Endodermal cell (in vitro differentiated cells): ENCODE measurements around the gene BCDIN3D. TPM values are rescaled to one million over a fixed set of nuclear protein-coding genes. Genes with fewer than 3 reads are reported as not detected.

ENCODE experiments used
- DNase-seq: peaks from one replicate; pipeline ENCODE4 v3.0.0-alpha.2; 2017
- H3K27ac ChIP-seq: 2 replicates; pipeline ENCODE4 v1.5.1; 2013; ENCODE audit warnings: mild to moderate bottlenecking, low read depth, low read length, moderate library complexity
- H3K27me3 ChIP-seq: 2 replicates; pipeline ENCODE4 v1.6.1; 2013; ENCODE audit warnings: mild to moderate bottlenecking, low read length, moderate library complexity; ENCODE audit not compliant: insufficient read depth, control insufficient read depth, poor library complexity, severe bottlenecking
- H3K36me3 ChIP-seq: 2 replicates; pipeline ENCODE4 v1.7.0; 2013; ENCODE audit warnings: mild to moderate bottlenecking, low read length, moderate library complexity; ENCODE audit not compliant: control insufficient read depth, insufficient read depth
- H3K4me1 ChIP-seq: one replicate; pipeline ENCODE4 v1.7.0; 2013; ENCODE audit warnings: low read length; ENCODE audit not compliant: control insufficient read depth, insufficient read depth
- H3K4me3 ChIP-seq: 2 replicates; pipeline ENCODE4 v1.5.1; 2013; ENCODE audit warnings: mild to moderate bottlenecking, low read length, moderate library complexity
- H3K9ac ChIP-seq: 2 replicates; pipeline ENCODE4 v1.6.1; 2013; ENCODE audit warnings: mild to moderate bottlenecking, low read length, moderate library complexity; ENCODE audit not compliant: poor library complexity, severe bottlenecking; ENCODE audit errors: extremely low read depth
- H3K9me3 ChIP-seq: 2 replicates; pipeline ENCODE4 v1.6.1; 2013; ENCODE audit warnings: mild to moderate bottlenecking, low read length, moderate library complexity; ENCODE audit not compliant: control insufficient read depth
- H3K27ac Mint-ChIP-seq: 2 replicates; pipeline ENCODE4 v1.8.0; 2020; ENCODE audit warnings: mixed read lengths
- H3K27me3 Mint-ChIP-seq: 2 replicates; pipeline ENCODE4 v1.8.0; 2021; ENCODE audit warnings: mild to moderate bottlenecking, mixed read lengths; ENCODE audit not compliant: insufficient read depth
- H3K36me3 Mint-ChIP-seq: 2 replicates; pipeline ENCODE4 v1.8.0; 2020; ENCODE audit warnings: low read depth, mixed read lengths
- H3K4me1 Mint-ChIP-seq: 2 replicates; pipeline ENCODE4 v1.8.0; 2020; ENCODE audit warnings: mixed read lengths
- H3K4me3 Mint-ChIP-seq: 2 replicates; pipeline ENCODE4 v1.8.0; 2020; ENCODE audit warnings: mild to moderate bottlenecking, moderate library complexity, mixed read lengths
- H3K9me3 Mint-ChIP-seq: 2 replicates; pipeline ENCODE4 v1.8.0; 2020; ENCODE audit warnings: mild to moderate bottlenecking, mixed read lengths
- WGBS, 2 experiments: methylation state at CpG; one replicate each; pipeline versions ENCODE4 v1.1.5 to v1.1.7; 2013; ENCODE audit warnings: missing lambda C conversion rate in 2 of 2, mixed read lengths in 1 of 2; ENCODE audit not compliant: insufficient coverage in 1 of 2, insufficient read length in 1 of 2; 5-methylcytosine and 5-hydroxymethylcytosine counted together
- total RNA-seq, 2 donors: library from RNA; stranded (reverse); fragmentation: NEBNext Ultra II Directional in 1 of 2; extraction: Animal tissue kit (Norgen Biotek cat#: 25700) in 1 of 2; gene quantifications; 2 replicates in 1 of 2; 3 replicates in 1 of 2; pipeline ENCODE4 v1.2.1, GENCODE V29; 2021
- TF ChIP-seq, protein P1 (sequence below): fragments of 200-600 bp; sonication (generic); conservative IDR thresholded peaks from 2 replicates; pipeline ENCODE4 v1.5.0; 2021; ENCODE audit warnings: antibody characterized with exemption, mild to moderate bottlenecking

BCDIN3D gene
- total RNA-seq, 2 donors from 2014 or later: 2.8 to 3.8 TPM

DNA sequence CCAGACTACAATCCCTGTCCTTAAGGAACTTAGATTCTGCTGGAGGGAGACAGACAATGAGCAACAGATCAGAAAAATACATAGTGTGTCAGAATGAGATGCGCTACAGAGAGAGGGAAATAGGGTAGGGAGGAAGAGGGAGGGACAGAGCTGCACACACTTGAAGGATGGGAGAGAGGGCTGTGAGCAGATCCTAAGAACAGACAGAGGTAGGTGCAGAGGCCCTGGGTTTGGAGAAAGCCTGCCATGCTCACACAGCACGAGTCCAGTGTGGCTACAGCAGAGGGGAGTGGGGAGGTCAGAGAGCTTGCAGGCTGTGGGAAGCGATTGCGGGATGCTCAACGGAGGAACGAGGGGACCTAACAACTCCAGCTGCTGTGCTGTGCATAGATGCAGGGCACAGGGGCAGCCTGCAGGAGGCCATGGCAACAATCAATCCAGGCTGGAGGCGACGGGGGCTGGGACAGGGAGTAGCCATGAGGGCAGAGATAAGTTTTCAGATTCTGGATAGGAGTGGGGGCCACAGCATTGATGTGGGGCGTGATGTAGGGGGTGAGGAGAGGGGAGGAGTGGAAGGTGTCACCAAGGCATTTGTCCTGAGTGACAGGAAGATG is 40.1 kb upstream of the BCDIN3D start:
- H3K27me3 Mint-ChIP-seq: peaks cover 10% of the 10 kb centered on the region
- H3K9ac ChIP-seq: no peak overlapping the region
- no peaks in the 10 kb centered on the region for H3K36me3 Mint-ChIP-seq
- peaks cover 14% of the 10 kb centered on the region for H3K9me3 Mint-ChIP-seq
- no peak overlapping the region for H3K4me3 ChIP-seq
- H3K36me3 ChIP-seq: no peaks in the 10 kb centered on the region
- peaks cover 50% of the 10 kb centered on the region for H3K4me1 Mint-ChIP-seq
- peaks cover 25% of the 10 kb centered on the region for H3K4me1 ChIP-seq
- 45 to 50% methylated on average over 8 to 9 of the region's 9 CpGs for WGBS, 2 experiments
- H3K27ac ChIP-seq: no peak overlapping the region
- H3K27me3 ChIP-seq: no peaks in the 10 kb centered on the region
- peak overlapping the region; percentile 2 for H3K27ac Mint-ChIP-seq
- TF ChIP-seq, protein P1, sequence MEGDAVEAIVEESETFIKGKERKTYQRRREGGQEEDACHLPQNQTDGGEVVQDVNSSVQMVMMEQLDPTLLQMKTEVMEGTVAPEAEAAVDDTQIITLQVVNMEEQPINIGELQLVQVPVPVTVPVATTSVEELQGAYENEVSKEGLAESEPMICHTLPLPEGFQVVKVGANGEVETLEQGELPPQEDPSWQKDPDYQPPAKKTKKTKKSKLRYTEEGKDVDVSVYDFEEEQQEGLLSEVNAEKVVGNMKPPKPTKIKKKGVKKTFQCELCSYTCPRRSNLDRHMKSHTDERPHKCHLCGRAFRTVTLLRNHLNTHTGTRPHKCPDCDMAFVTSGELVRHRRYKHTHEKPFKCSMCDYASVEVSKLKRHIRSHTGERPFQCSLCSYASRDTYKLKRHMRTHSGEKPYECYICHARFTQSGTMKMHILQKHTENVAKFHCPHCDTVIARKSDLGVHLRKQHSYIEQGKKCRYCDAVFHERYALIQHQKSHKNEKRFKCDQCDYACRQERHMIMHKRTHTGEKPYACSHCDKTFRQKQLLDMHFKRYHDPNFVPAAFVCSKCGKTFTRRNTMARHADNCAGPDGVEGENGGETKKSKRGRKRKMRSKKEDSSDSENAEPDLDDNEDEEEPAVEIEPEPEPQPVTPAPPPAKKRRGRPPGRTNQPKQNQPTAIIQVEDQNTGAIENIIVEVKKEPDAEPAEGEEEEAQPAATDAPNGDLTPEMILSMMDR: peak; percentile 60
- H3K9me3 ChIP-seq: no peaks in the 10 kb centered on the region
- H3K4me3 Mint-ChIP-seq: no peak overlapping the region
- peak; percentile 85 for DNase-seq

DNA sequence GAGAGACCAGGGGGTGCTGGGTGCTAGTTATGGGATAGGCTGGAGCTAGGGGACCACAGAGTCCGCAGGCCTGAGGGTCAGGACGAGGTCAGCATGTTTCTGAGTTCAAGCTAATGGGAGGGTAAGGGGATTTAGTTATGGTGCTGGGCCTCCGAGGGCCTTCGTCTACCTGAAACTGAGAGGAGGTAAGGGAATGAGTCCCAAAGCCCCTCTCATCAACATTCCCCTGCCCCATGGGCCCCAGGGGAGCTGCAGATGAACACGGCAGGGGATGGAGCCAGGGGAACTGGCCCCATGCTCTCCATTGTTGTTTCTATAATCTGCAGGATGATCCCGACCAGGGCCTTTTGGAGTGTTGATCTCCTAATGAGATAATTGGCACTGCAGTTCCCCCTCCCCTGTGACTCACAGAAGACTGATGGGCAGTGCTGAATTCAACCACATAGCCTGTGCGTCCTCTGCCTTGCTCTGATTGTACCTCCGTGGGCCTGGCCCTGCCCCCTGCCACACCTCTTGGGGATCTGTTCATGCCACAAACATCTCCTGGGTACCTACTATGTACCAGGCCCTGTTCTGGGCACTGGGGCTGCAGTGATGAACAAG is 39.4 kb upstream of the BCDIN3D start:
- Histone ChIP-seq H3K4me3 (no peak overlapping the region), H3K27ac (no peak overlapping the region), H3K9me3 (no peaks in the 10 kb centered on the region), H3K4me1 (peaks cover 25% of the 10 kb centered on the region), H3K36me3 (no peaks in the 10 kb centered on the region), H3K9ac (no peak overlapping the region), H3K27me3 (no peaks in the 10 kb centered on the region)
- peaks cover 10% of the 10 kb centered on the region for H3K27me3 Mint-ChIP-seq
- H3K36me3 Mint-ChIP-seq: no peaks in the 10 kb centered on the region
- H3K9me3 Mint-ChIP-seq: peaks cover 14% of the 10 kb centered on the region
- peaks cover 46% of the 10 kb centered on the region for H3K4me1 Mint-ChIP-seq
- DNase-seq: peak; percentile 86
- no peak overlapping the region for H3K4me3 Mint-ChIP-seq
- peak overlapping the region; percentile 71 for H3K27ac Mint-ChIP-seq
- TF ChIP-seq, protein P1: no peak
- 20 to 34% methylated on average over 4 to 8 of the region's 8 CpGs for WGBS, 2 experiments

DNA sequence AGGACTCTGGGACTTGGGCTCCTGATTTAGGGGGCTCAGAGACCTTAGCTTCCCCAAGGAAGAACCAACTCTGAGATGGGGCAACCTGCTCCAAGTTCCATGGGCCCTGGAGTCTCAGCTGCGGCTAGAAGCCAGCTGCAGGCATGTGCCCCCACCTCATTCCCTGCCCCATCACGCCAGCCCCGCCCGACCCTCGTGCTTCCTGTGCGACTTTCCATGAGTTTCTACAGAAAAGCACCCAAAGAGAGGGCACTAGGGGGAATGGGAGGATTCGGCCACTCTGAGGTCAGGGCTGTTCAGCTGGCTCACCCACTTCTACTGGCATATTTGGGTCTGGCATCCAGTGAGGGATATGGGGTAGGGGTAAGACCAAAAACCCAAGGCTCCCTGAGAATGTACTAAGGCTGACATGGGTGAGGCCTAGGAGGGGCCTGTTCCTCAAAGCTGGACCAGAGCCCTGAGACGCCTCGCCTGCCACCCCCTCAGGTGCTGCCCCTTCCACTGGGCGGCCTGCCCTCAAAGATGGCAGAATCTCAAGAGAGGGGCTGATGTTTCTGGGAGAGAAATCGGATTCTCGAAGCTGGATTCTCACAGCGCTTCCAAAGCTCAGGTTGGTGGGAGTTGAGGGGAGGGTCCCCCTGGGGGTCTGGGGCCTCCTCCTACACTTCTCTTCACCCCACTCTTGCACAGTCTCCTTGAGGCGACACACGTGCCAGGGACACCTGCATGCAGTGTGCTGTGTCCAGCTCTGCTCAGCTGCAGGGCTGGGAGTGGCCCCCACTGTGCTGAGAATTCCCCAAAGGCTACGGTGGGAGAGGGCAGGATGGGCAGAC is 38.7 kb upstream of the BCDIN3D start:
- Histone ChIP-seq H3K9ac (no peak overlapping the region), H3K36me3 (no peaks in the 10 kb centered on the region), H3K4me1 (peaks cover 25% of the 10 kb centered on the region), H3K4me3 (no peak overlapping the region), H3K27me3 (no peaks in the 10 kb centered on the region), H3K9me3 (no peaks in the 10 kb centered on the region), H3K27ac (no peak overlapping the region)
- peak overlapping the region; percentile 71 for H3K27ac Mint-ChIP-seq
- 92% methylated on average over 7 to 16 of the region's 16 CpGs for WGBS, 2 experiments
- peaks cover 5% of the 10 kb centered on the region for H3K27me3 Mint-ChIP-seq
- H3K9me3 Mint-ChIP-seq: peaks cover 14% of the 10 kb centered on the region
- no peak overlapping the region for H3K4me3 Mint-ChIP-seq
- peaks cover 41% of the 10 kb centered on the region for H3K4me1 Mint-ChIP-seq
- TF ChIP-seq, protein P1: no peak
- DNase-seq: no peak
- no peaks in the 10 kb centered on the region for H3K36me3 Mint-ChIP-seq
